ENCODE data around the gene CSF1.

CSF1 gene

GRCh38 chr1:109926662-109927300 is 16.1 kb downstream of the CSF1 start:
- Histone ChIP-seq H3K9ac (ENCODE audit: low read length) (no peak overlapping the region), H3K27me3 (ENCODE audit: control insufficient read depth, insufficient read depth, low read length) (no peaks in the 10 kb centered on the region), H3K4me1 (ENCODE audit: control insufficient read depth, low read depth, low read length) (peaks cover 6% of the 10 kb centered on the region), H3K36me3 (ENCODE audit: control insufficient read depth, low read depth, low read length) (peaks cover 3% of the 10 kb centered on the region), H3K9me3 (ENCODE audit: control insufficient read depth, low read depth, low read length) (no peaks in the 10 kb centered on the region), H3K27ac (ENCODE audit: low read length) (no peak overlapping the region), H3K4me3 (ENCODE audit: low read length) (no peak overlapping the region)

DNA sequence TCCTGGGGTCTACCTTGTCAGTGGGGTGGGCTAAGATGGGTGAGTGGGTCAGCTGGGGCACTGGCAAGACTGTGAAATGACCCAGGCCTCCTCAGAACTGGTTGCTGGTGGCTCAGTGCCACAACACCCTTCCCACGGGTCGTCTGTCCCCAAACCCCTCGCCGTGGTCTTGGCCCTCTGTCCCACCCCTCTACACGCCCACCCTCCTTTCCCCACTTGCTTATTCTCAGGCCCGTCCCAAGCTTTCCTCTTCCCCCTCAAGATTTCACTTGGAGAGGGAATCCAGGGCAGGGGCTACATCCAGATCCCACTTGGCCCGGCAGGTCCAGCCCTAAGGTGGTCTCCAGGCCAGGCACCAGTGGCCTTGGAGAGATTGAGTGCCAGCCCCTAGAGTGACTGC is 16.7 kb downstream of the CSF1 start:
- H3K4me1 ChIP-seq (ENCODE audit: control insufficient read depth, low read depth, low read length): peaks cover 7% of the 10 kb centered on the region
- no peak overlapping the region for H3K27ac ChIP-seq (ENCODE audit: low read length)
- no peaks in the 10 kb centered on the region for H3K27me3 ChIP-seq (ENCODE audit: control insufficient read depth, insufficient read depth, low read length)
- H3K36me3 ChIP-seq (ENCODE audit: control insufficient read depth, low read depth, low read length): no peaks in the 10 kb centered on the region
- H3K9me3 ChIP-seq (ENCODE audit: control insufficient read depth, low read depth, low read length): no peaks in the 10 kb centered on the region
- no peak overlapping the region for H3K4me3 ChIP-seq (ENCODE audit: low read length)
- no peak overlapping the region for H3K9ac ChIP-seq (ENCODE audit: low read length)

DNA sequence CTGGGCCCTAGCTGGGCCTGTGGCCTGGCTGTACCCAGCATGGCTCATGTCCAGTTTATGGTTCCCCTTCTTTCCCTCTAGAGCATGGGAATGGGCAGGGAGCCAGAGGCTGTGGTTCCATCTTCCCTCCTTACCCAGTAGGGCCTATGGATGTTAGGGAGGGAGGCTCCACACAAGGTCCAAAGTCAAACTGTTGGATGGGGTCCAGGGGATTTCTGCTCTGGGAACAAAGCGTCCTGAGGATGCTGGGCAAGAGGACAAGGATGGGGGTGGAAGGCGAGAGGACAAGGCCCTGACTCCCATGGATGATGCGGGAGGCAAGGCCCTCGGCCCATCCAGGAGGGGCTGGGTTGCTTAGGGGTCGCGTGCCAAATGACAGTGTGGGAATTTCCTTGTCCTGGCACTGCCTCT is 17.3 kb downstream of the CSF1 start:
- Histone ChIP-seq H3K4me3 (ENCODE audit: low read length) (no peak overlapping the region), H3K36me3 (ENCODE audit: control insufficient read depth, low read depth, low read length) (no peaks in the 10 kb centered on the region), H3K4me1 (ENCODE audit: control insufficient read depth, low read depth, low read length) (peaks cover 7% of the 10 kb centered on the region), H3K27ac (ENCODE audit: low read length) (no peak overlapping the region), H3K9ac (ENCODE audit: low read length) (no peak overlapping the region), H3K9me3 (ENCODE audit: control insufficient read depth, low read depth, low read length) (no peaks in the 10 kb centered on the region), H3K27me3 (ENCODE audit: control insufficient read depth, insufficient read depth, low read length) (no peaks in the 10 kb centered on the region)

GRCh38 chr1:109928591-109929111 is 18.0 kb downstream of the CSF1 start:
- H3K27me3 ChIP-seq (ENCODE audit: control insufficient read depth, insufficient read depth, low read length): no peaks in the 10 kb centered on the region
- no peak overlapping the region for H3K27ac ChIP-seq (ENCODE audit: low read length)
- no peaks in the 10 kb centered on the region for H3K9me3 ChIP-seq (ENCODE audit: control insufficient read depth, low read depth, low read length)

GRCh38 chr1:109929170-109929569 is 18.5 kb downstream of the CSF1 start:
- no peak overlapping the region for H3K27ac ChIP-seq (ENCODE audit: low read length)
- H3K9ac ChIP-seq (ENCODE audit: low read length): no peak overlapping the region
- H3K9me3 ChIP-seq (ENCODE audit: control insufficient read depth, low read depth, low read length): no peaks in the 10 kb centered on the region

More at GRCh38 chr1:109928591-109929111, 18.0 kb downstream of the CSF1 start:
- no peak overlapping the region for H3K4me3 ChIP-seq (ENCODE audit: low read length)
- H3K36me3 ChIP-seq (ENCODE audit: control insufficient read depth, low read depth, low read length): no peaks in the 10 kb centered on the region
- peaks cover 7% of the 10 kb centered on the region for H3K4me1 ChIP-seq (ENCODE audit: control insufficient read depth, low read depth, low read length)
- no peak overlapping the region for H3K9ac ChIP-seq (ENCODE audit: low read length)

DNA sequence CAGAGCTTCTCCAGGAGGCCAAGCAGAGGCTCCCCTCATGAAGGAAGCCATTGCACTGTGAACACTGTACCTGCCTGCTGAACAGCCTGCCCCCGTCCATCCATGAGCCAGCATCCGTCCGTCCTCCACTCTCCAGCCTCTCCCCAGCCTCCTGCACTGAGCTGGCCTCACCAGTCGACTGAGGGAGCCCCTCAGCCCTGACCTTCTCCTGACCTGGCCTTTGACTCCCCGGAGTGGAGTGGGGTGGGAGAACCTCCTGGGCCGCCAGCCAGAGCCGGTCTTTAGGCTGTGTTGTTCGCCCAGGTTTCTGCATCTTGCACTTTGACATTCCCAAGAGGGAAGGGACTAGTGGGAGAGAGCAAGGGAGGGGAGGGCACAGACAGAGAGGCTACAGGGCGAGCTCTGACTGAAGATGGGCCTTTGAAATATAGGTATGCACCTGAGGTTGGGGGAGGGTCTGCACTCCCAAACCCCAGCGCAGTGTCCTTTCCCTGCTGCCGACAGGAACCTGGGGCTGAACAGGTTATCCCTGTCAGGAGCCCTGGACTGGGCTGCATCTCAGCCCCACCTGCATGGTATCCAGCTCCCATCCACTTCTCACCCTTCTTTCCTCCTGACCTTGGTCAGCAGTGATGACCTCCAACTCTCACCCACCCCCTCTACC is 19.1 kb downstream of the CSF1 start:
- Histone ChIP-seq H3K9me3 (ENCODE audit: control insufficient read depth, low read depth, low read length) (no peaks in the 10 kb centered on the region), H3K4me1 (ENCODE audit: control insufficient read depth, low read depth, low read length) (peaks cover 7% of the 10 kb centered on the region), H3K27ac (ENCODE audit: low read length) (no peak overlapping the region), H3K9ac (ENCODE audit: low read length) (no peak overlapping the region), H3K36me3 (ENCODE audit: control insufficient read depth, low read depth, low read length) (no peaks in the 10 kb centered on the region), H3K27me3 (ENCODE audit: control insufficient read depth, insufficient read depth, low read length) (no peaks in the 10 kb centered on the region), H3K4me3 (ENCODE audit: low read length) (no peak overlapping the region)

More at GRCh38 chr1:109929170-109929569, 18.5 kb downstream of the CSF1 start:
- Histone ChIP-seq H3K27me3 (ENCODE audit: control insufficient read depth, insufficient read depth, low read length) (no peaks in the 10 kb centered on the region), H3K4me1 (ENCODE audit: control insufficient read depth, low read depth, low read length) (peaks cover 7% of the 10 kb centered on the region), H3K4me3 (ENCODE audit: low read length) (no peak overlapping the region), H3K36me3 (ENCODE audit: control insufficient read depth, low read depth, low read length) (no peaks in the 10 kb centered on the region)

GRCh38 chr1:109930252-109930993 is 19.8 kb downstream of the CSF1 start:
- no peak overlapping the region for H3K27ac ChIP-seq (ENCODE audit: low read length)
- no peak overlapping the region for H3K9ac ChIP-seq (ENCODE audit: low read length)
- no peaks in the 10 kb centered on the region for H3K9me3 ChIP-seq (ENCODE audit: control insufficient read depth, low read depth, low read length)
- H3K27me3 ChIP-seq (ENCODE audit: control insufficient read depth, insufficient read depth, low read length): no peaks in the 10 kb centered on the region
- no peak overlapping the region for H3K4me3 ChIP-seq (ENCODE audit: low read length)
- no peaks in the 10 kb centered on the region for H3K36me3 ChIP-seq (ENCODE audit: control insufficient read depth, low read depth, low read length)
- H3K4me1 ChIP-seq (ENCODE audit: control insufficient read depth, low read depth, low read length): peaks cover 7% of the 10 kb centered on the region

DNA sequence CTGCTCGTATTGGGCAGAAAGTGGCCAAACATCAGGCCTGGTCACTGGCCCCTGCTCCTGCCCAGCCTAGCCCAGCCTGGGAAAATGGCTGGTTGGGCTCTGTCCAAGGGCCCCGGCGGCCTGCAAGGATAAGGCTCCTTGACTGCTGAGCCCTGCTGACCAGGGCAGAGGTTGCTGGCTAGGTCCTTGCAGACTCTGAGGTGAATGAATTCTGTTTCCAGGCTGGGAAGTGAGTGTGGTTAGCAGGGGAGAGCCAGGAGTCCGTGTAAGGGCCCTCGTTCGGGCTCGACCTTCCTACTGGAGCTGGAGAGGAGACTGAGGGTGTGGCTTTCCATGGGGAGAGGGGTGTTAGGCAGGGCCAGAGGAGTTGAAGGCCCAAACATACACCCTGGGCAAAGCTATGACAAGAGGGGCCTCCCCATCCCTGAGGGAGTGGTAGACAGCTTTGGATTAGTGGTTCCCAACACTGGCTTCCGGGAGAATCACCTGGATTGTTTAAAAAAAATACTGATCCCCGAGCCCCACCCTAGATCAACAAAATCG is 20.6 kb downstream of the CSF1 start:
- Histone ChIP-seq H3K4me3 (ENCODE audit: low read length) (no peak overlapping the region), H3K27me3 (ENCODE audit: control insufficient read depth, insufficient read depth, low read length) (no peaks in the 10 kb centered on the region), H3K9ac (ENCODE audit: low read length) (no peak overlapping the region), H3K27ac (ENCODE audit: low read length) (no peak overlapping the region), H3K4me1 (ENCODE audit: control insufficient read depth, low read depth, low read length) (peaks cover 7% of the 10 kb centered on the region), H3K9me3 (ENCODE audit: control insufficient read depth, low read depth, low read length) (no peaks in the 10 kb centered on the region), H3K36me3 (ENCODE audit: control insufficient read depth, low read depth, low read length) (no peaks in the 10 kb centered on the region)

DNA sequence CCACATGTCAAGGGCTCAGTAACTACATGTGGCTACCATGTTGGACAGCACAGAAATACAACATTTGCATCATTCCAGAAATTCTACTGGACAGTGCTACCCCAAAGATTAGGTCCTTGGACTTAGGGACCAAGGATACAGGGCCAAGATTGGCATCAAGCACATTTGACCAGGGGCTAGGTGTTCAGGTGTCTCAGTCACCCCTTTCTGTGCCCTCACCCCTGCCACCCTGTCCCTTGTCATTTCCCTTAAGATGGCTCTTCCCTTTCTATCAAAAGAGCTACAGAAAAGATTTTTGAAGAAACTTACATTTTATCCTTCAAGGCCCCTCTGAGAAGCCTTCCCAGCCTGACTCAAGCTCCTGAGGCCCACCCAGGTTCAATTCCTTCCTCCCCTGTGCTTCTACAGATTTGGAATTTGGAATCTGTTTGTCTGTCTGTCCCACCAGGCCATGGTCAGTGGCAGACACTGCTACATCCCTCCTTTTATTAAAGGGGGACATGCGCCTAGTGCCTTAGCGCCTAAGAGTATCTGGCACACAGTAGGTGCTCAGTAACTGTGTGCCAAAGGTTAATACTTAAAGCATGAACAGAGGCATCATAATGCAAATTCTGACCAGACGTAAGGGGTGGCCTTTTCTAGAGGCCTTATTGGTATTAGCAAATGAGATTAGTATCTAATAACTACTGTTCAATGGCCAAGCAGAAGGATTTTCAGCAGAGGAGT is 21.4 kb downstream of the CSF1 start:
- H3K4me3 ChIP-seq (ENCODE audit: low read length): no peak overlapping the region
- H3K4me1 ChIP-seq (ENCODE audit: control insufficient read depth, low read depth, low read length): peaks cover 7% of the 10 kb centered on the region
- H3K9me3 ChIP-seq (ENCODE audit: control insufficient read depth, low read depth, low read length): no peaks in the 10 kb centered on the region
- H3K27me3 ChIP-seq (ENCODE audit: control insufficient read depth, insufficient read depth, low read length): no peaks in the 10 kb centered on the region
- H3K36me3 ChIP-seq (ENCODE audit: control insufficient read depth, low read depth, low read length): no peaks in the 10 kb centered on the region
- no peak overlapping the region for H3K9ac ChIP-seq (ENCODE audit: low read length)
- no peak overlapping the region for H3K27ac ChIP-seq (ENCODE audit: low read length)

GRCh38 chr1:109932679-109933078 is 22.0 kb downstream of the CSF1 start:
- no peaks in the 10 kb centered on the region for H3K36me3 ChIP-seq (ENCODE audit: control insufficient read depth, low read depth, low read length)
- H3K4me3 ChIP-seq (ENCODE audit: low read length): no peak overlapping the region
- no peaks in the 10 kb centered on the region for H3K9me3 ChIP-seq (ENCODE audit: control insufficient read depth, low read depth, low read length)
- H3K4me1 ChIP-seq (ENCODE audit: control insufficient read depth, low read depth, low read length): peaks cover 7% of the 10 kb centered on the region
- no peak overlapping the region for H3K9ac ChIP-seq (ENCODE audit: low read length)
- no peak overlapping the region for H3K27ac ChIP-seq (ENCODE audit: low read length)
- H3K27me3 ChIP-seq (ENCODE audit: control insufficient read depth, insufficient read depth, low read length): no peaks in the 10 kb centered on the region

Measured in iPS-18a (cell line).